ENCODE data around the gene CCDC18.
"Not testable (repeated sequence)": the region's sequence is repeated elsewhere in the genome, so short reads cannot be mapped to it uniquely, and the experiment has no call there.

CCDC18 gene

DNA sequence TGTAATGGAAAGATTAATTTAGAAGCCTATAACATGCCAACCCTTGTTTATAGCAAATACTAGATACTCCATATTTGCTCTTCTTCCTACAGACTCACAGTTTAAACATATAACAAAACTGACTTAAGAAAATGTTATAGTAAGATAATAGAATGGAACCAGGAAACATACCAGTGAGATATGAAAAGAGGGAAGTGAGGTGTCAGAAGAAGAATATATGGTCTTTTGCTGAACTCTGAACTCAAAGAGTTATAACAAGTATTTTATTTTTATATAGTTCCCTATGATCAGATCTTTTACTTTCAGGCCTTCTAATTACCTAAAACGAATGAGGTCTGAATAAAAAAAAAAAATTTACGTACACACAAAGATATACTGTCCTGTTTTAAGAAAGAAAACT is 21.2 kb upstream of the CCDC18 start:
- Mint-ChIP-seq H3K4me3 (no peak overlapping the region), H3K27me3 (no peaks in the 10 kb centered on the region), H3K4me1 (peaks cover 9 to 16% of the 10 kb centered on the region in 2 donors), H3K36me3 (peaks cover 21 to 23% of the 10 kb centered on the region in 2 donors), H3K27ac (no peak overlapping the region), H3K9me3 (no peaks in the 10 kb centered on the region)
- no peak for DNase-seq
- no peak for ATAC-seq (replicated peaks)

DNA sequence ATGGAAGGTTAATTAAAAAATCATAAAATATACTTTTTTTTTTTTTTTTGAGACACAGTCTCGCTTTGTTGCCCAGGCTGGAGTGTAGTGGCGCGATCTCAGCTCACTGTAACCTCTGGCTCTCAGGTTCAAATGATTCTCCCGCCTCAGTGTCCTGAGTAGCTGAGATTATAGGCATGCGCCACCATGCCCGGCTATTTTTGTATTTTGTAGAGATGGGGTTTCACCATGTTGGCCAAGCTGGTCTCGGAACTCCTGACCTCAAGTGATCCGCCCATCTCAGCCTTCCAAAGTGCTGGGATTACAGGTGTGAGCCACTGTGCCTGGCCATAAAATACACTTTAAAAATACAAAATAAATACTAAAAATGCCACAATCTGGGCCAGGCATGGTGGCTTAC is 17.2 kb upstream of the CCDC18 start:
- not testable (repeated sequence) for H3K4me3 Mint-ChIP-seq; ATAC-seq (replicated peaks); DNase-seq; H3K27ac Mint-ChIP-seq; H3K27me3 Mint-ChIP-seq
- H3K36me3 Mint-ChIP-seq: peaks cover 44 to 50% of the 10 kb centered on the region in 2 donors
- peaks cover 9 to 12% of the 10 kb centered on the region in 2 donors for H3K9me3 Mint-ChIP-seq
- H3K4me1 Mint-ChIP-seq: peaks cover 21 to 44% of the 10 kb centered on the region in 2 donors

DNA sequence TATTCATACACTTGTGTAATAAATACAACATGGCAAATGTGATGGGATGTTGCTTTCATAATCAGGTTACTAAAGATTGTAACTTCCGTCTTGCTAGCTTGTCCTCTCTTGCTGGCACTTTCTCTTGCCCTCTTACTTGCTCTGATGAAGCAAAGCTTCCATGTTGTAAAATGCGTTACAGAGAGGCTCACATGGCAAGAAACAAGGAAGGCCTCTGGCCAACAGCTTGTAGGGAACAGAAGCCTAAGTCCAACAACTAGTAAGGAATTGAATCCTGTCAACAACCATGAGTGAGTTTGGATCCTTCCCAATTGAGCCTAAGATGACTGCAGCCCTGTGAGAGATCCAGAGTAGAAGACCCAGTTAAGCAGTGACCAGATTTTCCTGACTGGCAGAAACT is 15.7 kb upstream of the CCDC18 start:
- Mint-ChIP-seq H3K9me3 (peaks cover 14 to 17% of the 10 kb centered on the region in 2 donors), H3K27ac (peak overlapping the region; percentile 44), H3K4me3 (no peak overlapping the region), H3K27me3 (no peaks in the 10 kb centered on the region), H3K4me1 (peaks cover 29 to 58% of the 10 kb centered on the region in 2 donors), H3K36me3 (peaks cover 54 to 59% of the 10 kb centered on the region in 2 donors)
- no peak for ATAC-seq (replicated peaks)
- no peak for DNase-seq

DNA sequence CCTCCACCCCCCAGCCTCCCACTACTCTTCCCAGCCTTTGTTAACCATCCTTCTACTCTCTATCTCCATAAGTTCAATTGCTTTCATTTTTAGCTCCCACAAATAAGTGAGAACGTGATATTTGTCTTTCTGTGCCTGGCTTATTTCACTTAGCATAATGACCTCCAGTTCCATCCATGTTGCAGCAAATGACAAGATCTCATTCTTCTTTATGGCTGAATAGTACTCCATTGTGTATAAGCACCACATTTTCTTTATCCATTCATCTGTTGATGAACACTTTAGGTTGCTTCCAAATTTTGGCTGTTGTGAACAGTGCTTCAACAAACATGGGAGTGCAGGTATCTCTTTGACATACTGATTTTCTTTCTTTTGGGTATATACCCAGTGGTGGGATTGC is 14.6 kb upstream of the CCDC18 start:
- ATAC-seq (replicated peaks); H3K27ac Mint-ChIP-seq; DNase-seq; H3K27me3 Mint-ChIP-seq; H3K4me3 Mint-ChIP-seq: not testable (repeated sequence)
- Mint-ChIP-seq H3K36me3 (peaks cover 61 to 65% of the 10 kb centered on the region in 2 donors), H3K9me3 (peaks cover 14 to 17% of the 10 kb centered on the region in 2 donors), H3K4me1 (peaks cover 30 to 64% of the 10 kb centered on the region in 2 donors)

DNA sequence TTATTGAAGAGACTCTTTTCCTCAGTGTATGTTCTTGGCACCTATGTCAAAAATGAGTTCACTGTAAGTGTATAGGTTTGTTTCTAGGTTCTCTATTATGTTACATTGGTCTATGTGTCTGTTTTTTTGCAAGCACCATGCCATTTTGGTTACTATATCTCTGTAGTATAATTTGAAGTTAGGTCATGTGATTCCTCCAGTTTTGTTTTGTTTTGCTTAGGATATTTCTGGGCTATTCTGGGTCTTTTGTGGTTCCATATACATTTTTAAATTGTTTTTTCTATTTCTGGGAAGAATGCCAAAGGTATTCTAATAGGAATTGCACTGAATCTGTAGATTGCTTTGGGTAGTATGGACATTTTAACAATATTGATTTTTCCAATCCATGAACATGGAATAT is 13.5 kb upstream of the CCDC18 start:
- Mint-ChIP-seq H3K4me1 (peaks cover 35 to 70% of the 10 kb centered on the region in 2 donors), H3K27ac (no peak overlapping the region), H3K4me3 (no peak overlapping the region), H3K27me3 (no peaks in the 10 kb centered on the region), H3K36me3 (peaks cover 63 to 65% of the 10 kb centered on the region in 2 donors), H3K9me3 (peaks cover 14 to 17% of the 10 kb centered on the region in 2 donors)
- DNase-seq: no peak
- ATAC-seq (replicated peaks): no peak

DNA sequence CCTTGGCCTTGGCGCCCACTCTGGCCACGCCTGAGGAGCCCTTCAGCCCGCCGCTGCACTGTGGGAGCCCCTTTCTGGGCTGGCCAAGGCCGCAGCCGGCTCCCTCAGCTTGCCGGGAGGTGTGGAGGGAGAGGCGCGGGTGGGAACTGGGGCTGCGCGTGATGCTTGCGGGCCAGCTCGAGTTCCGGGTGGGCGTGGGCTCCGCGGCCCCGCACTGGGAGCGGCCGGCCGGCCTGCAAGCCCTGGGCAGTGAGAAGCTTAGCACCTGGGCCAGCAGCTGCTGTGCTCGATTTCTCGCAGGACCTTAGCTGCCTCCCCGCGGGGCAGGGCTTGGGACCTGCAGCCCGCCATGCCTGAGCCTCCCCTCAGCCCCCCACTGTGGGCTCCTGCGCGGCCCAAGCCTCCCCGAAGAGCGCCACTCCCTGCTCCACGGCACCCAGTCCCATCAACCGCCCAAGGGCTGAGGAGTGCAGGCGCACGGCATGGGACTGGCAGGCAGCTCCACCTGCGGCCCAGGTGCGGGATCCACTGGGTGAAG is 10.3 kb upstream of the CCDC18 start:
- not testable (repeated sequence) for H3K27ac Mint-ChIP-seq; H3K27me3 Mint-ChIP-seq; DNase-seq; H3K4me3 Mint-ChIP-seq; ATAC-seq (replicated peaks)
- Mint-ChIP-seq H3K36me3 (peaks cover 65 to 73% of the 10 kb centered on the region in 2 donors), H3K9me3 (peaks cover 14 to 17% of the 10 kb centered on the region in 2 donors), H3K4me1 (peaks cover 40 to 77% of the 10 kb centered on the region in 2 donors)

DNA sequence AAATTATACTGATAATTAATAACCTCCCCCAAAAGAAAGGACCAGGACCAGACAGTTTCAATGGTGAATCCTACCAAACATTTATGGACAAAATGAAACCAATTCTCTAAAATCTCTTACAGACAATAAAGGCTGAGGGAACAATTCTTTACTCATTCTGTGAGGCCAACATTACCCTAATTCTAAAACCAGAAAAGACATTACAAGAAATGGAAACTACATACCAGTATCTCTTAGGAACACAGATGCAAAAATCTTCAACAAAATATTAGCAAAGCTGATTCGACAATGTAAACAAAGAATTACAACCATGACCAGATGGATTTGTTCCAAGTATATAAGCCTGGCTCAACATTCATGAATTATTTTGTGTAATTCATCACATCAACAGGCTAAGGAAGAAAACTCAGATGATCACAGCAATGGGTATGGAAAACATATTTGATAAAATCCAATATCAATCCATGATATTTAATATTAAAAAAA is 8.9 kb upstream of the CCDC18 start:
- Mint-ChIP-seq H3K9me3 (peaks cover 8 to 15% of the 10 kb centered on the region in 2 donors), H3K27ac (no peak overlapping the region), H3K4me3 (peak overlapping the region; percentile 74 to 81), H3K27me3 (no peaks in the 10 kb centered on the region), H3K36me3 (peaks cover 60 to 72% of the 10 kb centered on the region in 2 donors), H3K4me1 (peaks cover 36 to 75% of the 10 kb centered on the region in 2 donors)
- DNase-seq (no peak), ATAC-seq (replicated peaks) (no peak)

DNA sequence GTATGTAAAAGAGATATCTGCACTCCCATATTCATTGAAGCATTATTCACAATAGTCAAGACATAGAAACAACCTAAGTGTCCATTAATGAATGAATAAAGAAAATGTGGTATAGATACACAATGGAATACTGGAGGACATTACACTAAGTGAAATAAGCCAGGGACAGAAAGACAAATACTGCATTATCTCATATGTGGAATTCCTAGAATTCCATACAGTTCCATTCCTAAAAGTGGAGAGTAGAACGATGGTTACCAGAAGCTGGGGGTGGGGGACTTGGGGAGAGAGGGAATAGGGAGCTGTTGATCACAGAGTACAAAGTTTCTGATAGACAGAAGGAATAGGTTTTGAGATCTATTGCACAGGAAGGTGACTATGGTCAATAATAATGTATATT is 7.7 kb upstream of the CCDC18 start:
- peaks cover 5 to 10% of the 10 kb centered on the region in 2 donors for H3K9me3 Mint-ChIP-seq
- no peak overlapping the region for H3K27ac Mint-ChIP-seq
- ATAC-seq (replicated peaks): no peak
- peaks cover 48 to 61% of the 10 kb centered on the region in 2 donors for H3K36me3 Mint-ChIP-seq
- no peak for DNase-seq
- H3K4me3 Mint-ChIP-seq: peak overlapping the region; percentile 2 to 39
- H3K4me1 Mint-ChIP-seq: peaks cover 36 to 75% of the 10 kb centered on the region in 2 donors
- H3K27me3 Mint-ChIP-seq: no peaks in the 10 kb centered on the region

DNA sequence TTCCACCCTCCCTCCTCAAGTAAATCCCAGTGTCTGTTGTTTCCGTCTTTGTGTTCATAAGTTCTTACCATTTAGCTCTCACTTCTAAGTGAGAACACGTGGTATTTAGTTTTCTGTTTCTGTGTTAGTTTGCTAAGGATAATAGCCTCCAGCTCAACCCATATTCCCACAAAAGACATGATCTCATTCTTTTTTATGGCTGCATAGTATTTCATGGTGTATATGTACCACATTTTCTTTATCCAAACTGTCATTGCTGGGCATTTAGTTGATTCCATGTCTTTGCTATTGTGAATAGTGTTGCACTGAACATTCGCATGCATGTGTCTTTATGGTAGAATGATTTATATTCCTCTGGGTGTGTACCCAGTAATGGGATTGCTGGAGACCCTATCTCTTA is 5.9 kb upstream of the CCDC18 start:
- peaks cover 32 to 75% of the 10 kb centered on the region in 2 donors for H3K4me1 Mint-ChIP-seq
- DNase-seq; H3K27ac Mint-ChIP-seq; H3K4me3 Mint-ChIP-seq; H3K9me3 Mint-ChIP-seq; ATAC-seq (replicated peaks); H3K27me3 Mint-ChIP-seq: not testable (repeated sequence)
- peaks cover 40 to 55% of the 10 kb centered on the region in 2 donors for H3K36me3 Mint-ChIP-seq

DNA sequence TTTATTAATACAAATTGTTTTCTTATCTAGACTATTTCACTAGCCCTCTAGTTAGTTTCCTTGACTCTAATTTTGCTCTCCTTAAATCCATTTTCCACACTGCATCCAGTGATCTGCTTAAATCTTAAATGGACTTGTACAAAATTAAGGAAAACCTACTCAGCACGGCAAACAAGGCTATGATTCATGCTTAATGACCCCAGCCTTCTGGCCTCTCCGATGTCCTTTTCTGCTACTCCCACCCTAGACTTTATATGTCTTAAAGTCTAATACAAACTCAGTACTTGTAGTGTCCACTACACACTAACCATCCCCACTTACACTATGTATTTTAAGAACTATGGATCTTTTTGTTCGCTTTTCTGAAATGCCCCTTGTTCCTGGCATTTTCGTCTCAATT is 2.5 kb upstream of the CCDC18 start:
- H3K4me1 Mint-ChIP-seq: peaks cover 22 to 63% of the 10 kb centered on the region in 2 donors
- ATAC-seq (replicated peaks): no peak
- no peaks in the 10 kb centered on the region for H3K9me3 Mint-ChIP-seq
- peak overlapping the region; percentile 97 for H3K4me3 Mint-ChIP-seq
- H3K27me3 Mint-ChIP-seq: no peaks in the 10 kb centered on the region
- H3K27ac Mint-ChIP-seq: peak overlapping the region; percentile 11
- no peak for DNase-seq
- peaks cover 20 to 30% of the 10 kb centered on the region in 2 donors for H3K36me3 Mint-ChIP-seq

DNA sequence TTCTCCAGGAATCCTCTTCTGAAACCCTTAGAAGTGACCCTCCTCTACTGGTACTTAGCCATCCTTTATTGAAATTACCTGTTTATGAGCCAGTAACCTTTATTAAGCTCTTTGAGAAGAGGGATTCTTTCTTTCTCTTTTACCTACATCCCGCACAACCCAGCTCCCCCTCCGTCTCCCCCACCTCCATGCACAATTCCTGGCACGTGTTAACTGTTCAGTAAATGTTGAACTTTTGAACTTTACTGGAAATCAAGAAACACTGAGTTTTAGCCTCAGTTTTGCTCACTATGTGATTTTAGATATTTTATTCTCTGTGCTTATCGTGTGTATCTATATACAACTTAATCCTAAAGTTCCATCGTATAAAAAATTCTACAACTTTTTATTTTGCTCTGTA is 2.1 kb upstream of the CCDC18 start:
- H3K9me3 Mint-ChIP-seq: no peaks in the 10 kb centered on the region
- peaks cover 20 to 59% of the 10 kb centered on the region in 2 donors for H3K4me1 Mint-ChIP-seq
- peak overlapping the region; percentile 97 for H3K4me3 Mint-ChIP-seq
- peak overlapping the region; percentile 11 for H3K27ac Mint-ChIP-seq
- DNase-seq (no peak), ATAC-seq (replicated peaks) (no peak)
- H3K36me3 Mint-ChIP-seq: peaks cover 18 to 26% of the 10 kb centered on the region in 2 donors
- H3K27me3 Mint-ChIP-seq: no peaks in the 10 kb centered on the region

DNA sequence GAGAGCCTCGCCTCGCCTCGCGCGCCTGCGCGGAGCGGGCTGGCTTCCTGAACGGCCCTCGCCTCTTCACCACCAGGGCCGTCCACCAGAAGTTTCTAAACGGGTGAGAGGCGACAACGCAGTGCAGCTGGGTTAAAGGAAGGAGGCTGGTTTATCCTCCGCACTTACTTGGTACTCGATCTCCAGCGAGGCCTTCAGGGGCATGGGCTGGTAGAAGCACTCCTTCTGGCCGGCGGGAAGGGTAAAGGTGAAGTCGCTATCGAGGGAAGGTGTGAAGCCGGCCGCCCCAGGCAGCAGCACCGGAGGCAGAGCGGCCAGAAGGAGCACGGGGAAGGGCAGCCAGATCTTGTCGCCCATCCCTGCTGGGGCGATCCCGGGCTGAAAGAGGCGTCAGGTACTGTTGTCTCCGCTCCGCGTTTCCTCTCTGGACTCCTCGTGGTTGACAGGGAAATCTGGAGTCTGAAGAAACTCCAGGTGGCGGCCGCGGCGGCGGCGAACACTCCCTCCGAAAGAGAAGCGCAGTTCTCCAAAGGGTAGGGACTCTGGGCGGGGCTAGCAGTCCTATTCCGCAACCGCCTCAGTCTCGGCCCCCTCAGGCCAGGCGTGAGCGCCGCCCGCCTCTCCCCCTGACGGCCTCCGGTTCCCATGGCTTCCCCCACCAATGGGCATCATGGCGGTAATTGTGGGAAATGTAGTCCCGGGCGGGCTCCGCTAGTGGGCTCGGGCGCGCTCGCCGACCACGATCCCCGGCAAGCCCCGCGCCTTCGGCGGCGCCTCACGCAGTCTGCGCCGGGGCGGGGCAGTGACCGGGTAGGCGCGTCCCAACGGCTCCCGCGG is 420 bp upstream of the CCDC18 start, which contains the start of gene TMED5:
Gene TMED5, minus strand, starts transcription at position 528 of the 837 bp plus-strand sequence. Its CDS starts 171 bp downstream, at position 357.
- Mint-ChIP-seq H3K9me3 (no peaks in the 10 kb centered on the region), H3K27ac (peak within 1 kb of the TSS; percentile 99), H3K4me3 (peak within 1 kb of the TSS; percentile 97), H3K36me3 (peaks cover 12 to 24% of the 10 kb centered on the region in 2 donors), H3K27me3 (no peaks in the 10 kb centered on the region), H3K4me1 (peaks cover 18 to 54% of the 10 kb centered on the region in 2 donors)
- peak; percentile 97 for DNase-seq
- peak; percentile 87 to 89 for ATAC-seq (replicated peaks)

DNA sequence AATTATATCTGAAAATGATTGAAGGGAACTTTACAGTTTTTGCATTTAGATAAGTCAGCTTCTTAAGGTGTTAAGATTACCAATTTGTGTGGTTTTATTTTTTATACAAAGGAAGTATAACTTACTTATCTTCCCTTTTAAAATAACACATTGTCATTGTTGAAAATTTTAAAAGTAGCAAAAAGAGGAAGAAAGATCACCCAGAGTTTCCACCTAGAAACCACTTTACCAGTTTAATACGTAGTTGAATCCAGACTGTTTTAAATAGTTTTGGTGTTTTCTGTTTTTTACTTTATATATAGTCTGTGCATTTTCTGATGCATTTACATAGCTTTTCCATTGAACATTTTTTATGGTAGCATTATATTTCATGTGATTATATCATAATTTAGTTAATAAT is 6.1 kb downstream of the CCDC18 start:
- ATAC-seq (replicated peaks): peak; percentile 73 to 78
- H3K4me3 Mint-ChIP-seq: no peak overlapping the region
- H3K27me3 Mint-ChIP-seq: no peaks in the 10 kb centered on the region
- no peak overlapping the region for H3K27ac Mint-ChIP-seq
- peaks cover 21 to 64% of the 10 kb centered on the region in 2 donors for H3K4me1 Mint-ChIP-seq
- DNase-seq: no peak
- H3K9me3 Mint-ChIP-seq: no peaks in the 10 kb centered on the region
- H3K36me3 Mint-ChIP-seq: peaks cover 25 to 30% of the 10 kb centered on the region in 2 donors

DNA sequence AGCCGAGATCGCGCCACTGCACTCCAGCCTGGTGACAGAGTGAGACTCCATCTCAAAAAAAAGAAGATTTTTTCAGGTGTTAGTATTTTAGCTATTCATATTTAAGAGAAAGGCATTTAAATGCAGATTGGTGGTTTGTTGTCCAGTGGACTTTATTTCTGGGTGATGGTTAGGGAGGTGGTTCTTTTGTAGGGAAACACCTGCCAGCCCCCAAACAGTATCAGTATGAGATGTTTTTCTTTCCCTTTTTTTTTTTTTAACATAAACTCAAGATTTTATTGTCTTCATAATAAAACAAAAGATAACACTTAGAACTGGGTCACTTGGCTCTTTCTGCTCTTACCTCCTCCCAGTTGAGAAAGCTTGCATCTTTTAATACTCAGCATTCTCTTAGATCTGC is 9.9 kb downstream of the CCDC18 start:
- peaks cover 29 to 34% of the 10 kb centered on the region in 2 donors for H3K36me3 Mint-ChIP-seq
- H3K4me1 Mint-ChIP-seq: peaks cover 14 to 40% of the 10 kb centered on the region in 2 donors
- no peaks in the 10 kb centered on the region for H3K9me3 Mint-ChIP-seq
- H3K27ac Mint-ChIP-seq: no peak overlapping the region
- H3K27me3 Mint-ChIP-seq: no peaks in the 10 kb centered on the region
- DNase-seq (no peak), ATAC-seq (replicated peaks) (peak; percentile 27 to 52)
- no peak overlapping the region for H3K4me3 Mint-ChIP-seq

Measured in stimulated activated naive B cell treated with anti-CD40 and anti-IgM and Interleukin-4, amounts not matched to agents 10 μg/mL and 1 μg/mL and 100 μg/mL, for 72 hours (primary cell).